Activated naive CD8-positive, alpha-beta T cell treated with anti-CD3 and anti-CD28 coated beads, Interleukin-2, amount 50 U/mL, for 16 hours (primary cell): Measurements from ENCODE around the gene LY9.
"Not testable (repeated sequence)": the region's sequence is repeated elsewhere in the genome, so short reads cannot be mapped to it uniquely, and the experiment has no call there.

Experiments
- DNase-seq: peaks from one replicate; pipeline ENCODE4 v3.0.0-alpha.2; 2020; ENCODE audit warnings: low read depth, low spot score

LY9 gene

DNA sequence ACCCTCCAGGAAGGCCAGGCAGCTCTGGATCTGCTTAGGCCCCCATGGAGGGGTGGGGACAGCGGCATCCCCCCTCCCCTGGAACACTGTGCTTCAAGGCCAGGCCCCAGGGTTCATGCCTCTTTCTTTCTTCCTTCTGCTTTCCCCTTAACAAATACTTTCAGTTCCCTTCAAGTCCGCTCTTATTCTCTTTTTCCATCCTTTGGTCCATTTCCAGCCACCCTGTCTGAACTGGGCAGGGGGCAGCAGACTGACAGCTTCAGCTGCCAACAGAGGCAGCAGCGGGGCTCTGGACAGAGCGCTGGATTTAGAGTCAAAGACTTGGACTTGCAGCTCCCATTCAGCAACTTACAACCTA, 67.8 kb downstream of the LY9 start:
- DNase-seq = no peak

GRCh38 chr1:160864173-160864572, 68.2 kb downstream of the LY9 start:
- no peak for DNase-seq

DNA sequence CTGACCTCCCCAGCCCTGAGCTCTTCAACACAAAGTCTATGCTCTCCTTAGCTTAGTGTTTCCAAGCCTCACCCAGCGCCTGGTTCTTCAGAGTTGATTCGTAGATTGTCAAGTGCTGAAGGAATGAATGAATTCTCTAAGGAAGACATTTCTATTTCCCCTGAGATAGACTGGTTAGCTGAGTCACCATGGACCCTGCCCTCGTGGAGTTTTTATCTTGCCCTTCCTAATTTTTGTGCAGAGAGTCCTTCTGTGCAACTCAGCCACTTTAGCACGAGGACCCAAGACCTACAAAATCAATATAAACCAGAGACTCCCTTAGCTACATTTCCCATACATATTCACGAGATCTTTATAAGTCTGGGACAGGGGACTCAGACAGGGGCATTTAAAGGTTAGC, 69.4 kb downstream of the LY9 start:
- no peak for DNase-seq

GRCh38 chr1:160866001-160866694, 70.2 kb downstream of the LY9 start:
- no peak for DNase-seq

GRCh38 chr1:160866695-160867260, 70.8 kb downstream of the LY9 start:
- DNase-seq = no peak

DNA sequence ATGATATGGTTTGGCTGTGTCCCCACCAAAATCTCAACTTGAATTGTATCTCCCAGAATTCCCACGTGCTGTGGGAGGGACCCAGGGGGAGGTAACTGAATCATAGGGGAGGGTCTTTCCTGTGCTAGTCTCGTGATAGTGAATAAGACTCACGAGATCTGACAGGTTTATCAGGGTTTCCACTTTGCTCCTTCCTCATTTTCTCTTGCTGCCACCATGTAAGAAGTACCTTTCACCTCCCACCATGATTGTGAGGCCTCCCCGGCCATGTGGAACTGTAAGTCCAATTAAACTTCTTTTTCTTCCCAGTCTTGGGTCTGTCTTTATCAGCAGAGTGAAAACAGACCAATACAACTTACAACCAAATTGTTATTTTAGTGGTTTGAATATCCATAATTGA, 71.7 kb downstream of the LY9 start:
- DNase-seq = not testable (repeated sequence)

GRCh38 chr1:160868141-160868540, 72.2 kb downstream of the LY9 start:
- no peak for DNase-seq

GRCh38 chr1:160874935-160875334, 79.0 kb downstream of the LY9 start:
- no peak for DNase-seq

DNA sequence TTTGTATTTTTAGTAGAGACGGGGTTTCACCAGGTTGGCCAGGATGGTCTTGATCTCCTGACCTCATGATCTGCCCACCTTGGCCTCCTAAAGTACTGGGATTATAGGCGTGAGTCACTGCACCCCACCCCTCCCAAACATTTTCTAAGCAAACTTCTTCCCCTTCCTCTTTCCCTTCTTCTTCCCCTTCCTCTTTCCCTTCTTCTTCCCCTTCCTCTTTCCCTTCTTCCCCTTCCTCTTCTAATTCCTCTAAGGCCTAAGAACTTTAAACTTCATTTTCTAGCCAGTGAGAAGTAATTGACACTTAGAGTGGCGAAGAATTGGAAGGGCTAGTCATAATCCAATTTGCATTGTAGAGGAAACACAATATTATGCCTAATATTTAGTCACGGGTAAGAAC, 79.6 kb downstream of the LY9 start:
- DNase-seq = not testable (repeated sequence)

- no peak for DNase-seq
These were observed 80.3 kb downstream of the LY9 start for GRCh38 chr1:160876311-160876710.

DNA sequence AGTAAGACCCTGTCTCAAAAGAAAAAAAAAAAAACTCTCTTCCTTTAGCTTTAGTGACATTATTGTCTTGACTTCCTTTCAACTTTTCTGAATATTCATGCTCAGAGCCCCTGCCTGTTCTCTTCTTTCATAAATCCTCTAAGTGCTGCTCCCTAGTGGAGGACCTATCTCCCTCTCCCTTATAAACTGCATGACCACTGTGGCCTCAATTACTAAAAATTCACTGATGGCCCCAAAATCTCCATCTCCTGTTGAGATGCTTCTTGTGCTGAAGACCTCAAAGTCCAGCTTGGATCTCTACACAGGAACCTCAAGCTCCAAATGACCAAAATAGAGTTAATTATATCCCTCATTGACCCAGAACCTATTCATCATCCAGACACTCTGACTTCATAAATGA, 81.2 kb downstream of the LY9 start:
- DNase-seq = no peak
